GM23248 (cell line): ENCODE results near the gene GTF2F2. TPM values are rescaled to one million over a fixed set of nuclear protein-coding genes. Genes with fewer than 3 reads are reported as not detected.

Experiments used
- DNase-seq: peaks from one replicate; pipeline ENCODE4 v3.0.0-alpha.2; 2015
- H2AFZ ChIP-seq: fragments of 200-600 bp; sonication (generic); 2 replicates; pipeline ENCODE4 v1.6.1; 2016; ENCODE audit warnings: antibody characterized with exemption
- H3F3A ChIP-seq: fragments of 200-600 bp; sonication (generic); 2 replicates; pipeline ENCODE4 v1.6.1; 2016; ENCODE audit warnings: mild to moderate bottlenecking, antibody characterized with exemption, mixed run types; ENCODE audit not compliant: insufficient read depth
- H3K27ac ChIP-seq: fragments of 200-600 bp; sonication (generic); 2 replicates; pipeline ENCODE4 v1.5.1; 2016; ENCODE audit warnings: mild to moderate bottlenecking
- H3K27me3 ChIP-seq: fragments of 200-600 bp; sonication (generic); replicated peaks from 2 replicates; pipeline ENCODE4 v1.6.1; 2016; ENCODE audit warnings: mild to moderate bottlenecking; ENCODE audit not compliant: insufficient read depth
- H3K36me3 ChIP-seq: fragments of 200-600 bp; sonication (generic); 2 replicates; pipeline ENCODE4 v1.6.1; 2016; ENCODE audit warnings: low read depth, mild to moderate bottlenecking
- H3K4me1 ChIP-seq: fragments of 200-600 bp; sonication (generic); 2 replicates; pipeline ENCODE4 v1.6.1; 2016; ENCODE audit warnings: mild to moderate bottlenecking; ENCODE audit not compliant: insufficient read depth
- H3K4me2 ChIP-seq: fragments of 200-600 bp; sonication (generic); one replicate; pipeline ENCODE4 v1.6.1; 2016; ENCODE audit warnings: mild to moderate bottlenecking; ENCODE audit not compliant: unreplicated experiment
- H3K4me3 ChIP-seq: fragments of 200-600 bp; sonication (generic); 2 replicates; pipeline ENCODE4 v1.5.1; 2016; ENCODE audit warnings: mild to moderate bottlenecking
- H3K79me2 ChIP-seq: fragments of 200-600 bp; sonication (generic); 2 replicates; pipeline ENCODE4 v1.6.1; 2016; ENCODE audit warnings: mild to moderate bottlenecking; ENCODE audit not compliant: insufficient read depth
- H3K9ac ChIP-seq: fragments of 200-600 bp; sonication (generic); 2 replicates; pipeline ENCODE4 v1.6.1; 2016; ENCODE audit warnings: mild to moderate bottlenecking
- H3K9me2 ChIP-seq: fragments of 200-600 bp; sonication (generic); 2 replicates; pipeline ENCODE4 v1.6.1; 2016; ENCODE audit warnings: mixed run types, mild to moderate bottlenecking, moderate library complexity; ENCODE audit not compliant: insufficient read depth
- H3K9me3 ChIP-seq: fragments of 200-600 bp; sonication (generic); one replicate; pipeline ENCODE4 v1.6.1; 2017; ENCODE audit warnings: low read depth
- H4K20me1 ChIP-seq: fragments of 200-600 bp; sonication (generic); 2 replicates; pipeline ENCODE4 v1.6.0; 2016; ENCODE audit not compliant: insufficient read depth
- EZH2 ChIP-seq: fragments of 200-600 bp; sonication (generic); IDR thresholded peaks from 2 replicates; pipeline ENCODE4 v1.6.1; 2018; ENCODE audit warnings: antibody characterized with exemption, mild to moderate bottlenecking; ENCODE audit not compliant: insufficient read depth, poor library complexity, severe bottlenecking
- EZH2phosphoT487 ChIP-seq: fragments of 200-600 bp; sonication (generic); IDR thresholded peaks from 2 replicates; pipeline ENCODE4 v1.6.1; 2018; ENCODE audit warnings: antibody characterized with exemption, moderate library complexity, mild to moderate bottlenecking, low read depth; ENCODE audit not compliant: insufficient read depth
- WGBS, 2 experiments: methylation state at CpG; one replicate each; pipeline ENCODE4 v1.1.6; 2015 to 2017; ENCODE audit warnings: low lambda C conversion rate in 2 of 2, low coverage in 1 of 2; ENCODE audit errors: missing lambda C conversion rate in 2 of 2; 5-methylcytosine and 5-hydroxymethylcytosine counted together
- in situ Hi-C: fragments of 300-500 bp; cut with MboI; formaldehyde crosslinking; loops from 2 replicates; pipeline ENCODE4 v1.15.0; 2020
- polyA plus RNA-seq: library from polyadenylated mRNA; unstranded; fragments of >200 nt; fragmentation: Nextera tagmentation; extraction: Ambion mirVana; gene quantifications from 2 replicates; pipeline ENCODE4 v1.2.1, GENCODE V29; 2016
- total RNA-seq: library from RNA; depleted of rRNA; stranded (reverse); fragments of >200 nt; shearing (Covaris generic); gene quantifications from 2 replicates; pipeline ENCODE4 v1.2.3, GENCODE V29; 2014

Gene GTF2F2
- total and polyA plus RNA-seq, 2 experiments from 2014 or later, result 23.7 to 27.6 TPM

- Histone ChIP-seq H3K27ac (no peak overlapping the region), H3K4me3 (no peak overlapping the region), H3F3A (0 out of 2 replicates have a peak, but pooled peaks cover 10% of the 10 kb centered on the region), H2AFZ (no peak overlapping the region), H3K79me2 (peaks cover 87% of the 10 kb centered on the region), H3K9me2 (no peaks in the 10 kb centered on the region), H3K9ac (no peak overlapping the region), H3K36me3 (0 out of 2 replicates have a peak, but pooled peaks cover 3% of the 10 kb centered on the region), H3K4me2 (no peak overlapping the region), H3K9me3 (no peaks in the 10 kb centered on the region), H3K27me3 (no peaks in the 10 kb centered on the region), H4K20me1 (no peaks in the 10 kb centered on the region), H3K4me1 (peaks cover 14% of the 10 kb centered on the region)
- no peak for DNase-seq
- in situ Hi-C loops, result no loop called here
- 92 to 95% methylated on average over 7 of the region's 7 CpGs for WGBS, 2 experiments
- no peak for TF ChIP-seq EZH2
- no peak for TF ChIP-seq EZH2phosphoT487
These were observed 18.0 kb downstream of the GTF2F2 start for GRCh38 chr13:45138282-45138681.

GRCh38 chr13:45141369-45141768, 21.1 kb downstream of the GTF2F2 start:
- Histone ChIP-seq H3K4me3 (no peak overlapping the region), H3K4me1 (peaks cover 14% of the 10 kb centered on the region), H2AFZ (no peak overlapping the region), H3K79me2 (peaks cover 87% of the 10 kb centered on the region), H4K20me1 (no peaks in the 10 kb centered on the region), H3K27me3 (no peaks in the 10 kb centered on the region), H3F3A (0 out of 2 replicates have a peak, but pooled peaks cover 12% of the 10 kb centered on the region), H3K9me2 (no peaks in the 10 kb centered on the region), H3K27ac (no peak overlapping the region), H3K9ac (no peak overlapping the region), H3K9me3 (no peaks in the 10 kb centered on the region), H3K4me2 (no peak overlapping the region), H3K36me3 (0 out of 2 replicates have a peak, but pooled peaks cover 3% of the 10 kb centered on the region)
- no peak for DNase-seq
- in situ Hi-C loops, result no loop called here
- TF ChIP-seq EZH2 (no peak), EZH2phosphoT487 (no peak)
- 43 to 70% methylated on average over 1 of the region's 1 CpG for WGBS, 2 experiments

- H3K27ac ChIP-seq, result no peak overlapping the region
- 0 out of 2 replicates have a peak, but pooled peaks cover 3% of the 10 kb centered on the region for H3K36me3 ChIP-seq
- no peaks in the 10 kb centered on the region for H4K20me1 ChIP-seq
- no peaks in the 10 kb centered on the region for H3K9me2 ChIP-seq
- 95 to 99% methylated on average over 4 of the region's 4 CpGs for WGBS, 2 experiments
- no peak overlapping the region for H3K4me3 ChIP-seq
- H3K4me1 ChIP-seq, result peaks cover 14% of the 10 kb centered on the region
- TF ChIP-seq EZH2 (no peak), EZH2phosphoT487 (no peak)
- in situ Hi-C loops, result no loop called here
- H3K27me3 ChIP-seq, result no peaks in the 10 kb centered on the region
- no peak overlapping the region for H2AFZ ChIP-seq
- H3K9me3 ChIP-seq, result no peaks in the 10 kb centered on the region
- H3K4me2 ChIP-seq, result peak overlapping the region; percentile 10
- DNase-seq, result peak; percentile 6
- peaks cover 88% of the 10 kb centered on the region for H3K79me2 ChIP-seq
- H3K9ac ChIP-seq, result no peak overlapping the region
- 0 out of 2 replicates have a peak, but pooled peaks cover 12% of the 10 kb centered on the region for H3F3A ChIP-seq
These were observed 22.4 kb downstream of the GTF2F2 start for GRCh38 chr13:45142440-45143345.

- DNase-seq, result no peak
- TF ChIP-seq EZH2 (no peak), EZH2phosphoT487 (no peak)
- WGBS, 2 experiments, result 81 to 84% methylated on average over 7 of the region's 7 CpGs
- Histone ChIP-seq H3K36me3 (0 out of 2 replicates have a peak, but pooled peaks cover 3% of the 10 kb centered on the region), H3K4me3 (no peak overlapping the region), H3K27ac (no peak overlapping the region), H3F3A (0 out of 2 replicates have a peak, but pooled peaks cover 12% of the 10 kb centered on the region), H3K4me1 (peaks cover 14% of the 10 kb centered on the region), H3K9me3 (no peaks in the 10 kb centered on the region), H2AFZ (no peak overlapping the region), H4K20me1 (no peaks in the 10 kb centered on the region), H3K27me3 (no peaks in the 10 kb centered on the region), H3K9me2 (no peaks in the 10 kb centered on the region), H3K9ac (no peak overlapping the region), H3K79me2 (peaks cover 88% of the 10 kb centered on the region), H3K4me2 (peak overlapping the region; percentile 10)
- in situ Hi-C loops, result no loop called here
These were observed 23.0 kb downstream of the GTF2F2 start for GRCh38 chr13:45143346-45143751.
